Endodermal cell (in vitro differentiated cells): ENCODE results near the gene ASS1. TPM values are rescaled to one million over a fixed set of nuclear protein-coding genes. Genes with fewer than 3 reads are reported as not detected.
A peak's percentile ranks its signal among the peaks of the same experiment; 100 is the strongest.

ENCODE experiments used
- DNase-seq: peaks from one replicate; pipeline ENCODE4 v3.0.0-alpha.2; 2017
- H3K27ac ChIP-seq: 2 replicates; pipeline ENCODE4 v1.5.1; 2013; ENCODE audit warnings: mild to moderate bottlenecking, low read depth, low read length, moderate library complexity
- H3K27me3 ChIP-seq: 2 replicates; pipeline ENCODE4 v1.6.1; 2013; ENCODE audit warnings: mild to moderate bottlenecking, low read length, moderate library complexity; ENCODE audit not compliant: insufficient read depth, control insufficient read depth, poor library complexity, severe bottlenecking
- H3K36me3 ChIP-seq: 2 replicates; pipeline ENCODE4 v1.7.0; 2013; ENCODE audit warnings: mild to moderate bottlenecking, low read length, moderate library complexity; ENCODE audit not compliant: control insufficient read depth, insufficient read depth
- H3K4me1 ChIP-seq: one replicate; pipeline ENCODE4 v1.7.0; 2013; ENCODE audit warnings: low read length; ENCODE audit not compliant: control insufficient read depth, insufficient read depth
- H3K4me3 ChIP-seq: 2 replicates; pipeline ENCODE4 v1.5.1; 2013; ENCODE audit warnings: mild to moderate bottlenecking, low read length, moderate library complexity
- H3K9ac ChIP-seq: 2 replicates; pipeline ENCODE4 v1.6.1; 2013; ENCODE audit warnings: mild to moderate bottlenecking, low read length, moderate library complexity; ENCODE audit not compliant: poor library complexity, severe bottlenecking; ENCODE audit errors: extremely low read depth
- H3K9me3 ChIP-seq: 2 replicates; pipeline ENCODE4 v1.6.1; 2013; ENCODE audit warnings: mild to moderate bottlenecking, low read length, moderate library complexity; ENCODE audit not compliant: control insufficient read depth
- H3K27ac Mint-ChIP-seq: 2 replicates; pipeline ENCODE4 v1.8.0; 2020; ENCODE audit warnings: mixed read lengths
- H3K27me3 Mint-ChIP-seq: 2 replicates; pipeline ENCODE4 v1.8.0; 2021; ENCODE audit warnings: mild to moderate bottlenecking, mixed read lengths; ENCODE audit not compliant: insufficient read depth
- H3K36me3 Mint-ChIP-seq: 2 replicates; pipeline ENCODE4 v1.8.0; 2020; ENCODE audit warnings: low read depth, mixed read lengths
- H3K4me1 Mint-ChIP-seq: 2 replicates; pipeline ENCODE4 v1.8.0; 2020; ENCODE audit warnings: mixed read lengths
- H3K4me3 Mint-ChIP-seq: 2 replicates; pipeline ENCODE4 v1.8.0; 2020; ENCODE audit warnings: mild to moderate bottlenecking, moderate library complexity, mixed read lengths
- H3K9me3 Mint-ChIP-seq: 2 replicates; pipeline ENCODE4 v1.8.0; 2020; ENCODE audit warnings: mild to moderate bottlenecking, mixed read lengths
- WGBS, 2 experiments: methylation state at CpG; one replicate each; pipeline versions ENCODE4 v1.1.5 to v1.1.7; 2013; ENCODE audit warnings: missing lambda C conversion rate in 2 of 2, mixed read lengths in 1 of 2; ENCODE audit not compliant: insufficient coverage in 1 of 2, insufficient read length in 1 of 2; 5-methylcytosine and 5-hydroxymethylcytosine counted together
- total RNA-seq, 2 donors: library from RNA; stranded (reverse); fragmentation: NEBNext Ultra II Directional in 1 of 2; extraction: Animal tissue kit (Norgen Biotek cat#: 25700) in 1 of 2; gene quantifications; 2 replicates in 1 of 2; 3 replicates in 1 of 2; pipeline ENCODE4 v1.2.1, GENCODE V29; 2021
- TF ChIP-seq, protein P1 (sequence below): fragments of 200-600 bp; sonication (generic); conservative IDR thresholded peaks from 2 replicates; pipeline ENCODE4 v1.5.0; 2021; ENCODE audit warnings: antibody characterized with exemption, mild to moderate bottlenecking

Gene ASS1
- total RNA-seq, 2 donors from 2014 or later = 30.9 to 57.2 TPM

DNA sequence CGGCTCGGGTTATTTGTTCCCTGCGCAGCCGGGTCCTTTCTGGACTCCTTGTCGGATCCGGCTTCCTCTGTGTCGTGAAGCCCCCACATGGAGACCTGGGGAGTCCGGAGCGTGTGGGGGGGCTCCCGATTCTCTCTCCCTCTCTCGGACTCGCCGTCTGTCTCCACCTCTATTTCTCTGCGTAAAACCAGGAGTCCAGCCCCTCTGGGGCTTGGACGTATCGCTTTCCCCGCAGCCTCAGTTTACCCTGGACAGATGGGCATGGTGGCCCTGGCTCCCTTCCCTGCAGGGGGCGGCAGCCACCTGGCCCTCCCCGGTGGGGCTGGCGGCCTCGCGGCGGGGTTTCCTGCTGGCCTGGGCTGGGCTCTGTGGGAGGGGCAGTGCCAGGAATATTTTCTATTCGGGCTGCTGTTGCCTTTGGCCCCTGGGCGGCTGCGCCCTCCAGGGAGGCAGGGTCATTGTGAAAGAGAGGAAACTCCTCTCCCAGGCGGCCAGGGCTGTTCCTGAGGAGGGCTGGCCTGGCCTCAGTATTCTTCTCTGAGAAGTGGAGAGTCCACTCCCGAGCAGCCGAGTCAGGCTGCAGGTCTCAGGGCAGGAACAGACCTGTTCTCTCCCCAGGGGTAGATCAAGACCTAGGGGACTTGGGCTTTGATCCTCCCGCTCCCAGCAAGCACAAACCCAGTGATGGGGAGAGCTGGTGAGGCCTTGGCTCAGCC, 665 bp downstream of the ASS1 start:
- TF ChIP-seq, protein P1, sequence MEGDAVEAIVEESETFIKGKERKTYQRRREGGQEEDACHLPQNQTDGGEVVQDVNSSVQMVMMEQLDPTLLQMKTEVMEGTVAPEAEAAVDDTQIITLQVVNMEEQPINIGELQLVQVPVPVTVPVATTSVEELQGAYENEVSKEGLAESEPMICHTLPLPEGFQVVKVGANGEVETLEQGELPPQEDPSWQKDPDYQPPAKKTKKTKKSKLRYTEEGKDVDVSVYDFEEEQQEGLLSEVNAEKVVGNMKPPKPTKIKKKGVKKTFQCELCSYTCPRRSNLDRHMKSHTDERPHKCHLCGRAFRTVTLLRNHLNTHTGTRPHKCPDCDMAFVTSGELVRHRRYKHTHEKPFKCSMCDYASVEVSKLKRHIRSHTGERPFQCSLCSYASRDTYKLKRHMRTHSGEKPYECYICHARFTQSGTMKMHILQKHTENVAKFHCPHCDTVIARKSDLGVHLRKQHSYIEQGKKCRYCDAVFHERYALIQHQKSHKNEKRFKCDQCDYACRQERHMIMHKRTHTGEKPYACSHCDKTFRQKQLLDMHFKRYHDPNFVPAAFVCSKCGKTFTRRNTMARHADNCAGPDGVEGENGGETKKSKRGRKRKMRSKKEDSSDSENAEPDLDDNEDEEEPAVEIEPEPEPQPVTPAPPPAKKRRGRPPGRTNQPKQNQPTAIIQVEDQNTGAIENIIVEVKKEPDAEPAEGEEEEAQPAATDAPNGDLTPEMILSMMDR = no peak
- Mint-ChIP-seq H3K36me3 (no peaks in the 10 kb centered on the region), H3K27ac (no peak overlapping the region), H3K4me1 (peaks cover 15% of the 10 kb centered on the region), H3K27me3 (peaks cover 22% of the 10 kb centered on the region), H3K9me3 (peaks cover 13% of the 10 kb centered on the region), H3K4me3 (peak overlapping the region; percentile 59)
- peaks cover 21% of the 10 kb centered on the region for H3K27me3 ChIP-seq
- no peak overlapping the region for H3K27ac ChIP-seq
- peaks cover 12% of the 10 kb centered on the region for H3K4me1 ChIP-seq
- H3K9ac ChIP-seq = peak overlapping the region; percentile 47
- peak; percentile 75 for DNase-seq
- H3K4me3 ChIP-seq = peak overlapping the region; percentile 81
- H3K9me3 ChIP-seq = peaks cover 16% of the 10 kb centered on the region
- 3 to 9% methylated on average over 11 to 30 of the region's 30 CpGs for WGBS, 2 experiments
- no peaks in the 10 kb centered on the region for H3K36me3 ChIP-seq

DNA sequence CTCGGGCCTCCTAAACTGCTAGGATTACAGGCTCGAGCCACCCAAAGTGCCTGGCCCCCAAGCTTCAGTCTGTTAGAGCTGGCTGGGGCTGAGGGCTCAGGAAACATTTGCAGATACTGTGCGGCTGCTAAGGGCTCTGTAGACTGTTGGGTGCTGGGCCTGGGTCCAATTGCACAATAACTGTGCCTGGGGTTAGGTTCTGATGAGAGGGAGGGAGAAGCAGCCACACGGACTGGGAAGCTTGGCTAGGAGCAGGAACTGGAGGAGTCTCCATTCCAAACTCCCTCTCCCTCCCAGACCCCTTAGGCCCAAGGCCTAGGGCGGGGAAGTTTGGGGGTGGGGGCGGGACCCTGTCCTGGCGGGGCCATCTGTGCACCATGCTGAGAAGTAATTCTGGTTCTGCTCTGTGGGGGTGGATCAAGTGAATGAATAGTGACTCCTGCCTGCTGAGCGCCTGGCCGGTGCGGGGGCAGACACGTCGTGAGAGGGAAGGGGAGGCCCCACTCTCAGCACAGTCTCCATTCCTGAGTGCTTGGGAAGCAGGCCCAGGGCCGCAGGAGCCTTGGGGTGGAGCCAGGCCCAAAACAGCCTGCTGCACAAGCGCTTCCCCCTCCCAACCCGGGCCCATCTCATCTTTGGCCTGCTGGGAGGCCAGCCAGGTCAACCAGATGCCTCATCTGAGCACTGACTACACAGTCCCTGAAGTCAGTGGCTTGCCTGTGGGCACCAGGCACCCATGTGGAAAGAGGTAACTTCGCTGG, 1.5 kb downstream of the ASS1 start:
- no peaks in the 10 kb centered on the region for H3K36me3 Mint-ChIP-seq
- H3K27me3 Mint-ChIP-seq = peaks cover 22% of the 10 kb centered on the region
- Histone ChIP-seq H3K27me3 (peaks cover 21% of the 10 kb centered on the region), H3K27ac (no peak overlapping the region), H3K4me1 (peaks cover 12% of the 10 kb centered on the region), H3K4me3 (no peak overlapping the region), H3K9ac (no peak overlapping the region), H3K36me3 (no peaks in the 10 kb centered on the region), H3K9me3 (peaks cover 9% of the 10 kb centered on the region)
- 34 to 41% methylated on average over 7 to 15 of the region's 16 CpGs for WGBS, 2 experiments
- peak overlapping the region; percentile 39 for H3K27ac Mint-ChIP-seq
- TF ChIP-seq, protein P1 = no peak
- peak overlapping the region; percentile 59 for H3K4me3 Mint-ChIP-seq
- H3K9me3 Mint-ChIP-seq = peaks cover 8% of the 10 kb centered on the region
- H3K4me1 Mint-ChIP-seq = peaks cover 15% of the 10 kb centered on the region
- DNase-seq = peak; percentile 77

DNA sequence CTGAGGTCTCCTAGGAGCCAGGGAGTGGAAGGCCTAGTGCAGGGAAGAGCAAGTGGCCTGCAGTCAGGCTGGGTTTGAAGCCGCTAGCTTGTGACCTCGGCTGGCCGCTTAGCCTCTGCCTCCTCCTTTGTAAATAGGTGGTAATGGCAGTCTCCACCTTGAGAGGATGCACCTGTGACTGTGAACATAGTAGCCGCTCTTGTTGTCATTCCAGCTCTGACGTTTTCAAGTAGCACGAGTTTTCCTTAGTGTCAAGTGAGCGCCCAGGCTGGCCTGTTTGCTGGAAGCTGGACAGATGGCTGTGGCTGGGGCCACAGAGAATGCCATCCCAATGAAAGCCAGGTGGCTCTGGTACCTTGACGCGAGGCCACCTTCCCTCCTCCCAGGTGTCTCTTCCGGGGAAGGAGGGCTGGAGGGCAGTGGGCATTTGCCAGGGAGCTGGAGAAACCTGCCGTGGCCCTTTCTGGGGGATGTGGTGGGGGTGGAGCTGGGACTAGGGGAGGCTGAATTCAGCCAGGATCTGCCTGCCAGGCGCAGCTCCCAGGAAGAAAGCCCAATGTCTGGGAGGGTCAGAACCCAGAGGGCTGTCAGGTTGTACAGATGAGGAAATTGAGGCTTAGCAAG, 2.5 kb downstream of the ASS1 start:
- H3K4me3 Mint-ChIP-seq = peak overlapping the region; percentile 59
- no peaks in the 10 kb centered on the region for H3K36me3 Mint-ChIP-seq
- no peak overlapping the region for H3K4me3 ChIP-seq
- H3K9ac ChIP-seq = no peak overlapping the region
- no peaks in the 10 kb centered on the region for H3K9me3 ChIP-seq
- H3K36me3 ChIP-seq = no peaks in the 10 kb centered on the region
- no peak overlapping the region for H3K27ac Mint-ChIP-seq
- TF ChIP-seq, protein P1 = no peak
- peaks cover 19% of the 10 kb centered on the region for H3K27me3 Mint-ChIP-seq
- H3K4me1 ChIP-seq = peaks cover 12% of the 10 kb centered on the region
- H3K9me3 Mint-ChIP-seq = no peaks in the 10 kb centered on the region
- H3K27ac ChIP-seq = peak overlapping the region; percentile 57
- H3K4me1 Mint-ChIP-seq = peaks cover 15% of the 10 kb centered on the region
- WGBS, 2 experiments = 82 to 87% methylated on average over 6 to 12 of the region's 12 CpGs
- DNase-seq = no peak
- peaks cover 21% of the 10 kb centered on the region for H3K27me3 ChIP-seq
